ENCODE data around the gene FETUB. TPM values are rescaled to one million over a fixed set of nuclear protein-coding genes. Genes with fewer than 3 reads are reported as not detected.

The FETUB gene
- total RNA-seq, result not detected in 2 replicates

GRCh38 chr3:186639778-186640472, at the start of gene FETUB:
Gene FETUB (plus strand): TSS chr3:186640399. CDS start chr3:186640461, 62 bp downstream.

DNA sequence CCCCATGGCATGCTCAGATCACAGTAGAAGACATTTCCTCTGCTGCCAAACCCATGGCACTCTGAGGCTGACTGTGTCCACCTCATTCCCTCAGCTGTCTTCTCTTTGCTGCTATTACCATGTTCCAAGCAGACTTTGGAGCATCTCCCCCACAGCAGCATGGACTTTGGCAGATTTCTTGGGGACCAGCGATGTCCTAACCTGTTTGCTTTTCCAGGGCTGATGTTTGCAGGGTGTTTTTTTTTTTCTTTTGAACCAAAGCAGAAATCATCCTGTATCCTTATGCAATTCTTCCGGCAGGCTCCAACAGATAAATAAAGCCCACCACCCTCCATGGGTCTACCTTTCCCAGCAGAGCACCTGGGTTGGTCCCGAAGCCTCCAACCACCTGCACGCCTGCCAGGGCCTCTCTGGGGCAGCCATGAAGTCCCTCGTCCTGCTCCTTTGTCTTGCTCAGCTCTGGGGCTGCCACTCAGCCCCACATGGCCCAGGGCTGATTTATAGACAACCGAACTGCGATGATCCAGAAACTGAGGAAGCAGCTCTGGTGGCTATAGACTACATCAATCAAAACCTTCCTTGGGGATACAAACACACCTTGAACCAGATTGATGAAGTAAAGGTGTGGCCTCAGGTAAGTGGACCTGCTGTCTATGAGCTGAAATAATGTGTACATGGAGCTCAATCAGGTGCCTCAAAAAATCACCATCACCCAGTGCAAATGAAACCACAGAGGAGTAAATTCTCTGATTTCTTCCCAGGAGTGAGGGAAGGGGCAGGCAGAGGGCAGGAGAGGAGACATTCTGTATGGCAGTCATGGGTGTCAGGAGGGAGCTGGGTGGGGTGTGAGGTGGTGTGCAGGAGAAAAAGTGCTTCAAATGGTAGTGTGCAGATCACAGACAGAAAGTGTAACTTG, 27.2 kb upstream of the FETUB start, which contains the start of gene AHSG:
Gene AHSG (plus strand): TSS at position 340 of the 916 bp plus-strand sequence. CDS start 82 bp downstream, at position 422.

DNA sequence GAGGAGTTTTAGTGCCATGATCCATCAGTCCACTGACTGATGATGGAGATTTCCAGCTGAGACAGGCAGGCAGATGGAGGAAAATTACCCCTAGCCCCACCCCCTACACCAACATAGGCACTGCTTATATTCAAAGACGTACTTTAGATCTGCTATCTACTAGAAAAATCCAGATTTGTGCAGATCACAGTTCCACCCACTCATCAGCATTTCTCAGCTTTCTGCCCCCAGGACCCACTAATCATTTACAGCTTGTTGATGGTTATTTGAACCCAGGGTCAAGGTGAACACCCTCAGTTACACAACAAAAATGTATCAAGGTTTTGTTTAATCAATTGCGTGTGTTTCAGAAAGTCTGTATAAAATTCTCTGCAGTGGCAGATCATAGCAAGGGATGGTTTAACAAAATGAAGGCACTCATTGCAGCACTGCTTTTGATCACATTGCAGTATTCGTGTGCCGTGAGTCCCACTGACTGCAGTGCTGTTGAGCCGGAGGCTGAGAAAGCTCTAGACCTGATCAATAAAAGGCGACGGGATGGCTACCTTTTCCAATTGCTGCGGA, 25.5 kb downstream of the FETUB start, which contains the start of gene HRG:
Gene HRG (plus strand): TSS at position 390 of the 564 bp plus-strand sequence. CDS start 18 bp downstream, at position 408.

Other genes with a start within 250 kb of the FETUB start
- not detected in 2 replicates for gene CRYGS, start 96.0 kb upstream of the FETUB start, total RNA-seq
- gene TBCCD1, start 73.1 kb upstream of the FETUB start, total RNA-seq, result 8.4 and 9.0 TPM in 2 replicates
- 50.7 and 67.5 TPM in 2 replicates for gene DNAJB11, start 69.7 kb upstream of the FETUB start, total RNA-seq
- gene AHSG, start 27.3 kb upstream of the FETUB start, total RNA-seq, result not detected in 2 replicates
- gene HRG, start 25.6 kb downstream of the FETUB start, total RNA-seq, result not detected in 2 replicates
- not detected in 2 replicates for gene KNG1, start 77.0 kb downstream of the FETUB start, total RNA-seq
- 225 and 273 TPM in 2 replicates for gene EIF4A2, start 143.2 kb downstream of the FETUB start, total RNA-seq
- 28.3 and 35.6 TPM in 2 replicates for gene RFC4, start 166.1 kb downstream of the FETUB start, total RNA-seq
- gene ADIPOQ, start 202.3 kb downstream of the FETUB start, total RNA-seq, result not detected in 2 replicates